Stimulated activated effector memory CD8-positive, alpha-beta T cell treated with anti-CD3 and anti-CD28 coated beads, Interleukin-12 subunit alpha, Interleukin-12 subunit beta, amount 100 ng/mL, for 72 hours (primary cell): Measurements from ENCODE around the gene BIN2.
A peak's percentile ranks its signal among the peaks of the same experiment; 100 is the strongest.

Source experiments
- ATAC-seq: fragments of 150-1000 bp; cut with Tn5 transposase; 2 replicates; pipeline ENCODE4 v1.10.0; 2021
- DNase-seq, 2 donors: peaks; one replicate each; pipeline ENCODE4 v3.0.0; 2021 to 2022; ENCODE audit warnings: low spot score in 2 of 2
- H3K27ac Mint-ChIP-seq: one replicate; pipeline ENCODE4 v1.8.0; 2022; ENCODE audit warnings: mild to moderate bottlenecking, mixed read lengths
- H3K36me3 Mint-ChIP-seq: one replicate; pipeline ENCODE4 v1.8.0; 2022; ENCODE audit warnings: mild to moderate bottlenecking, mixed read lengths
- H3K4me1 Mint-ChIP-seq: one replicate; pipeline ENCODE4 v1.8.0; 2022; ENCODE audit warnings: mixed read lengths
- H3K4me3 Mint-ChIP-seq: one replicate; pipeline ENCODE4 v1.8.0; 2022; ENCODE audit warnings: mild to moderate bottlenecking, mixed read lengths
- H3K9me3 Mint-ChIP-seq: one replicate; pipeline ENCODE4 v1.8.0; 2022; ENCODE audit warnings: mixed read lengths

Gene BIN2

DNA sequence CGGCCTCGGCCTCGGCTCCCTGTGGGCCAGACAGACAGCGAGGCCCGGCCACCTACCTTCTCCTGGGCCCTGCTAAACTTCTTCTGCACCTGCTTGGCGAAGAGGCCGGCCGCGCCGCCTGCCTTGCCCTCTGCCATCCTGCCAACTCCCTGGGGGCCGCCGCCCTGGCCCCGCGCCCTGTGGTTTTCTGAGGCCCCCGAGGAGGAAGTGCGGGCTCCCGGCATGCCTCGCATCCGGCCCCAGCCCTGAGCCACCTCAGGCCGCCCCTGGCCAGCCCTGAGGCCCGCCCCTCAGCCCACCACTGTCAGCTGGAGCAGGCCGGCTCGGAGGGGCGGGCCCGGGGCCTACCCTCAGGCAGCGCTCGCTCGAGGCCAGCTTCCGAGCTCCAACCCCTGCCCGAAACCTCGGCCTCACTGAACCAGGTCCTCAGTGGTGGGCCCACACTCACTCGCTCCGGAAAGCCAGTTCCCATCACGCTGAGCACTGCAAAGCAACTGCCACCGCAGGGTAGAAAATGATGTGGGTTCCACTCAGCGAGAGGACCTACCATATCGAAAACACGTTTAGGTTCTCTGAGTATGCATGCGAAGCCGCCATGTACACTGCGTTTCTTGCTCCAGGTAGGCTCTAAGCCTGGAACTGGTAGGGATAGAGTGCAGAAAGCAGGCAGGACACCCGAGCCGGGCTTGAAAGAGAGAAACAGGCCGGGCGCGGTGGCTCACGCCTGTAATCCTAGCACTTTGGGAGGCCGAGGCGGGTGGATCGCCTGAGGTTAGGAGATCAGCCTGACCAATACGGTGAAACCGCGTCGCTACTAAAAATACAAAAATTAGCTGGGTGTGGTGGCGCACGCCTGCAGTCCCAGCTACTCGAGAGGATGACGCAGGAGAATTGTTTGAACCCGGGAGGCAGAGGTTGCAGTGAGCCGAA lies at the start of gene BIN2:
Gene BIN2, minus strand, starts transcription at position 209 of the 930 bp plus-strand sequence. Its CDS starts 72 bp downstream, at position 137.
- Mint-ChIP-seq H3K27ac (peak within 1 kb of the TSS; percentile 97), H3K4me3 (peak within 1 kb of the TSS; percentile 87), H3K36me3 (peaks cover 54% of the 10 kb centered on the region), H3K9me3 (no peaks in the 10 kb centered on the region), H3K4me1 (peaks cover 67% of the 10 kb centered on the region)
- ATAC-seq (peak; percentile 88), DNase-seq (peak; percentile 66 to 87)

DNA sequence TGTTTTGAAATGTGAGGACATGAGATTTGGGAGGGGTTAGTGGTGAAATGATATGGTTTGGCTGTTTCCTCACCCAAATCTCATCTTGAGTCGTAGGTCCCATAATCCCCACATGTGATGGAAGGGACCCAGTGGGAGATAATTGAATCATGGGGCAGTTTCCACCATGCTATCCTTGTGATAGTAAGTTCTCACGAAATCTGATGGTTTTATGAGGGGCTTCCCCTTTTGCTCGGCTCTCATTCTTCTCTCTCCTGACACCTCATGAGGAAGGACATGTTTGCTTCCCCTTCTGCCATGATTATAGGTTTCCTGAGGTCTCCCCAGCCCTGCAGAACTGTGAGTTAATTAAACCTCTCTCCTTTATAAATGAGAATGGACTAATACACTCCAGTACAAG lies 49.2 kb upstream of the BIN2 start:
- Mint-ChIP-seq H3K36me3 (peaks cover 67% of the 10 kb centered on the region), H3K4me1 (peaks cover 50% of the 10 kb centered on the region), H3K4me3 (no peak overlapping the region), H3K27ac (no peak overlapping the region), H3K9me3 (no peaks in the 10 kb centered on the region)
- DNase-seq, result no peak
- ATAC-seq, result no peak

DNA sequence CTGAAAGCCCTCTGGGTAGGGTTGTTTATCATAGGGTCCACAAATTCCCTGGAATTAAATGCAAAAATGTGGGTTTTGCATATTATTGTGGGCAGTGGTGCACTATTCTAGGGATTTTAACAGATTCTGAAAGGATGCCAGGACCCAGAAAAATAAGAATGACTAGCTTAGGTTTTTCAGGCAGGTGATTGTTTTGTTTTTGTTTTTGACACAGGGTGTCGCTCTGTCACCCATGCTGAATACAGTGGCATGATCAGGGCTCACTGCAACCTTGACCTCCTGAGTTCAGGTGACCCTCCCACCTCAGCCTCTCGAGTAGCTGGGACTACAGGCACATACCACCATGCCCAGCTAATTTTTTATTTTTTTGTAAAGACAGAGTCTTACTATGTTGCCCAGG lies 48.0 kb upstream of the BIN2 start:
- H3K4me1 Mint-ChIP-seq, result peaks cover 56% of the 10 kb centered on the region
- H3K36me3 Mint-ChIP-seq, result peaks cover 64% of the 10 kb centered on the region
- DNase-seq (no peak), ATAC-seq (no peak)
- H3K27ac Mint-ChIP-seq, result no peak overlapping the region
- no peak overlapping the region for H3K4me3 Mint-ChIP-seq
- H3K9me3 Mint-ChIP-seq, result no peaks in the 10 kb centered on the region

DNA sequence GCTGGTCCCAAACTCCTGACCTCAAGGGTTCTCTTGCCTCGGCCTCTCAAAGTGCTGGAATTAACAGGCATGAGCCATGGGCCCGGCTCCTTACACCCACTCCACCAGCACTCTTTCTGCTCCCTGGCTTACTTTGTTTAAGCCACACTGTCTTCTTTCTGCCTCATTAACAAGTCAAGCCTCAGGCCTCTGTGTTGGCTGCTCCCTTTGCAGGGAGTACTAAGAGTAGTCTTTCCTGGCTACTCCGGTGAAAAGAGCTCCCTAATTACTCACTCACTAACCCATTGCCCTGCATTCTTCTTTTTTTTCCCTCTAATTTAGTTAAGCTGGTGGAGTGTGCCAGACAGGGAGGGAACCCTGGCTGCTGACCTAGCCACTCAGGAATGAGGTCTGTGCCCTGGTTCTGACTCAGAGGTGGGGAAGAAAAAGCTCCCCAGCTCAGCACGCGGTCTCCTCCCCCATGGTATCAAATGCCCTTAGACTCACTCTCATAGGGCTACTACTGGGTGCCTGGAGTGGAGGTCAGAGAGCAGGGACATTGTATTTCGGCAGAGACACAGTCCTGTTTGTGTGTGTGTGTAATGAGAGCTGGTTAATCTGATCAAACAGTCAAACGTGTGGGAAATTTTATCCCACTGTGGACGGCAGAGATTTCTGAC lies 47.5 kb upstream of the BIN2 start:
- ATAC-seq, result no peak

DNA sequence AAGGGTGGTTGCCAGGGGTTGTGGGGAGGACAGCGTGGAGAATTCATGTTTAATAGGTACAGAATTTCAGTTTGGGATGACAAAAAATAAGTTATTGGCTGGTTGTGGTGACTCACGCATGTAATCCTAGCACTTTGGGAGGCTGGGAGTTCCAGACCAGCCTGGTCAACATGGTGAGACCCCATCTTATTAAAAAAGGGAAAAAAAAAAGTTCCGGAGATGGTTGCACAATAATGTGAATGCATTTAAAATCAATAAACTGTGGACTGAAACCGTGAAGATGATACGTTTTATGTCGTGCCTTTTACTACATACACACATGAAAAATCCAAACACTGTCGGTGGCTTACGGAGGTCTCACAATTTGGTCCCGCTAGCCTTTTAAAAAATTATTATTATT lies 46.7 kb upstream of the BIN2 start:
- no peak overlapping the region for H3K27ac Mint-ChIP-seq
- H3K9me3 Mint-ChIP-seq, result no peaks in the 10 kb centered on the region
- H3K36me3 Mint-ChIP-seq, result peaks cover 53% of the 10 kb centered on the region
- DNase-seq (no peak), ATAC-seq (no peak)
- no peak overlapping the region for H3K4me3 Mint-ChIP-seq
- H3K4me1 Mint-ChIP-seq, result peaks cover 56% of the 10 kb centered on the region

More for the DNA sequence above, 47.5 kb upstream of the BIN2 start:
- peak overlapping the region; percentile 2 for H3K4me3 Mint-ChIP-seq
- no peak for DNase-seq
- peak overlapping the region; percentile 21 for H3K27ac Mint-ChIP-seq
- H3K4me1 Mint-ChIP-seq, result peaks cover 56% of the 10 kb centered on the region
- H3K36me3 Mint-ChIP-seq, result peaks cover 60% of the 10 kb centered on the region
- H3K9me3 Mint-ChIP-seq, result no peaks in the 10 kb centered on the region

DNA sequence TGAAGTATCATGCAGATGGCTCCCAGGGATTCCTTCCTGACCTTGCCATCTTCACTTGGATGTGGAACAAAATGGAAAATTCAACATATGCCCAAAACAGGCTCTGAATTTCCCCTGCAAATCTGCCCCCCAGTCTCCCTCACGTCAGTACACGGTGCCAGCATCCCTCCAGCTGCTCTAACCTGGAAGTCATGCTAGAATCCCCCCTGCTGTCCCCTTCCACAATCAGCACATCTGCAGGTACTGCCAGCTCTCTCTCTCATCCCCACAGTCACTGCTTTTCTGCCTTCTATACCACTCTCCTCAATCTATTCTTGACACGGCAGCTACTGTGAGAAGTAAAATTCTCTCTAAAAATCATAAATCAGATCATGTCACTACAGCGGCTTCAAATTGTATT lies 45.6 kb upstream of the BIN2 start:
- no peak for ATAC-seq

DNA sequence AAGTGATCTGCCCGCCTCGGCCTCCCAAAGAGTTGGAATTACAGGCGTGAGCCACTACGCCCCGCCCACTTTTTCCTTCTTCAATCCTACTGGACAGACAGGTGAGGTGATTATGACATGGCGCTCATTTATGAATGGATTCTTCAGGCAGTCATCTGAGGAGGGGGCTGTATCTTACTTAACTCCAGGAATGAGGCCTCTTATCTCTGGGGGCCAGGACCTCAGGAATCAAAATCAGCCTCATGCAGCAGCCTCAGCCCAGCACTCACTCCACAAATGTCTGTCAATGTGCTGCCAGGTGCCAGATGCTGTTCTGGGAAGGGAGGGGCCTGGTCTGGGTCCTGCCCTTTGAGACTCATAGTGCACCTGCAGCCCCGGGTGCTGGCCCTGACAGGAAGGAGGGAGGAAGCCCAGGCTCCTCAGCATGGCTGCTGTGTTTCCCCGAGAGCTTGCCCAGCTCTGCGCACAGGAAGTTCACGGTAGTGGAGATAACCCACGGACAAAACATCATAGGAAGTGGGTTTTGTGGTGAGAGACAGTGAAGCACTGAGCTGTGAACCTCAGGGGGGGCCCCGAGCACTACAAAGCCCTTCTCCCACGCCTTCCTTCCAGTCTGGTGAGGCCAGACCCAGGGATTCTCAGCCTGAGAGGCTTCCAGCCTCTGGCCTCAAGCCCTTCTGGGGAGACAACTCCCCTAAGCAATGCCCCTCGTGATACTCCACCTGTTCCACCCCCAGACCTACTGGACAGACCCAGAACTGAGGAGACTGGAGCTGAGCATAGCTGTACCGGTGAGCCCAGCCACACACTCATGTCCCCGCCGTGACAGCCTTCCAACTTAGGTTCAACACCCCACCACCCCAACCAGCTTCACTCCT lies 44.9 kb upstream of the BIN2 start:
- Mint-ChIP-seq H3K4me3 (peak overlapping the region; percentile 60), H3K36me3 (peaks cover 48% of the 10 kb centered on the region), H3K27ac (peak overlapping the region; percentile 62), H3K9me3 (no peaks in the 10 kb centered on the region), H3K4me1 (peaks cover 50% of the 10 kb centered on the region)
- DNase-seq, result peak; percentile 72 to 92
- peak; percentile 98 for ATAC-seq

More for the DNA sequence above, 45.6 kb upstream of the BIN2 start:
- Mint-ChIP-seq H3K4me3 (peak overlapping the region; percentile 60), H3K36me3 (peaks cover 48% of the 10 kb centered on the region), H3K27ac (peak overlapping the region; percentile 62), H3K4me1 (peaks cover 50% of the 10 kb centered on the region), H3K9me3 (no peaks in the 10 kb centered on the region)
- no peak for DNase-seq

DNA sequence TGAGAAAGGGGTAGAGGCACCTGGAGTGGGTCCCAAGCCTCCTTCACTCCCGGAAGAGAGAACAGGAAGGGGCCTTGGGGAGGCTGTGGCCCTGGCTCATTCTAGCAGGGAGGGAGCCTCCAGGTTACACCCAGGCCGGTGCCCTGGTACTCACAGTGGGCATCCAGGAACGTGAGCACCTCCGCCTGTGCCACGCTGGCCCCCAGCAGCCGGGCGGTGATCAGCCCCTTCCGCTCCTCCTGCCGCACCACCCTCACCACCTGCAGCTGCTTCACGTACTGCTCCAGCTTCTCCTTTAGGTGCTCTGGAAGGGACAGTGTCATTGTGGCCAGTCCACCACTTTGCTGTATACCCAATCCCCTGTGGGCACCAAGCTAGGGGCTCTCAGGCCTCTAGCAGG lies 41.3 kb upstream of the BIN2 start:
- H3K27ac Mint-ChIP-seq, result peak overlapping the region; percentile 37
- H3K9me3 Mint-ChIP-seq, result no peaks in the 10 kb centered on the region
- ATAC-seq (no peak), DNase-seq (no peak)
- no peak overlapping the region for H3K4me3 Mint-ChIP-seq
- H3K36me3 Mint-ChIP-seq, result peaks cover 31% of the 10 kb centered on the region
- peaks cover 25% of the 10 kb centered on the region for H3K4me1 Mint-ChIP-seq

DNA sequence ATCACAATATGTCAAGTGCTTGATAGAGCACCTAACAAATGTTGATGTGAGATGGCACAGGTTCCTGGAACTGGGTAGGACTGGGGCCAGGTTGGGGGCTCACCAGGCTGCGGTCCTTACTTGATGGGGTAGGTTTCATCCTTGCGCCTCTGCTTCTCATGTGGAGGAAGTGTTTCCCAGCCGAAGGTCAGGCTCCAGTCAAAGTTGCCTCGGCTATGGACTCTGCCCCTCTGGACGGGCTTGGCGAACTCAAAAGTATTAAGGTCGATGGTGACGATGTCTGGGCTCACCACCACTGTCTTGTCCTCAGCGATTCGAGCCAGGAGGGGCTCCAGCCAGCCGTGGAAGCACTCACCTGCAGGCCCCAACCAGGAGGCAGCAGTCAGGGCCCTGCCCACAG lies 40.0 kb upstream of the BIN2 start:
- ATAC-seq, result no peak
- H3K36me3 Mint-ChIP-seq, result peaks cover 28% of the 10 kb centered on the region
- H3K9me3 Mint-ChIP-seq, result no peaks in the 10 kb centered on the region
- H3K4me1 Mint-ChIP-seq, result peaks cover 14% of the 10 kb centered on the region
- H3K4me3 Mint-ChIP-seq, result no peak overlapping the region
- no peak for DNase-seq
- H3K27ac Mint-ChIP-seq, result peak overlapping the region; percentile 53

DNA sequence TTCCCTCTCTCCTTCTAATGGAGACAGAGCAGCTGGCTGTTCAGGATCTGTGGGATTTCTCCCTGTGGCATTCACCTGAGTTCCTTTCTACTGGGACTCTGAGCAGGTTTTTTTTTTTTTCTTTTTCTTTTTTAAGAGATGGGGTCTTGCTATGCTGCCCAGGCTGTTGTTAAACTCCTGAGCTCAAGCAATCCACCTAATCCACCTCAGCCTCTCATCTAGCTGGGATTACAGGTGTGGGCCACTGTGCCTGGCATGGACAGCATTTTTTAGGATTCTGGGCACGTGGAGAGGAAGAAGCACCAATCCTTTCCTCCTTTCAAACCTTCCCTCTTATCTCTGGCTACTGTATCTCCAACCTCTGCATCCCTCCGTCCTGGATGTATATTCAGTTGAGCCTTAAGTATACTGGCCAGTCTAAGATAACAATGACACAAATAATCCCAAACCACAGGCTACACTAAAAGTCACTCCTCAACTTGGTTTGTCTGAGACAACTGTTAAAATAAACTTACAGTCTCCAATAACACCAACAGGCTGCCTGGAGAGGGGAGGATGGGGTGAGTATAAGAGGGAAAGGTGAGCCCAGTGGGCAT lies 38.9 kb upstream of the BIN2 start:
- Mint-ChIP-seq H3K36me3 (peaks cover 27% of the 10 kb centered on the region), H3K27ac (no peak overlapping the region), H3K4me3 (no peak overlapping the region), H3K4me1 (peaks cover 5% of the 10 kb centered on the region), H3K9me3 (no peaks in the 10 kb centered on the region)
- ATAC-seq (no peak), DNase-seq (no peak)

DNA sequence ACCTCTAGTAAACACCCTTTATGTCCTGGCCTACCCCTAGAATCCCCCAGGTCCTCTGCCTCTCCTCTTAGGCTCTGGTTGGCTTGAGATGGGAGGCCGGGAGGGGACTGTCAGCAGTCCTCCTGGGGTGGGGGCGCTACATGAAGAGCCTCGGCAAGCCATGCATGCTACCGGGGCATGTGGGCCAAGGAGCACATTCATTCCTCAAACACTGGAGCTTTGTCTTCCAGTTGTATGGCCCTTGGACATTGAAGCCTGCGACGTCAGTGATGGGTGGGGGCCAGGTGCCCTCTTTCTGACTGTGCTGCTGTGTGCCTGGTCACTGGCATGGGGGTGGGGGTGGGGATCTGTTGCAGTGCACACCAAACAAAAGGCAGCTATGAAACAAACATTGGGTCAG lies 38.3 kb upstream of the BIN2 start:
- no peak overlapping the region for H3K4me3 Mint-ChIP-seq
- peak overlapping the region; percentile 12 for H3K27ac Mint-ChIP-seq
- no peaks in the 10 kb centered on the region for H3K4me1 Mint-ChIP-seq
- ATAC-seq (no peak), DNase-seq (no peak)
- no peaks in the 10 kb centered on the region for H3K9me3 Mint-ChIP-seq
- H3K36me3 Mint-ChIP-seq, result peaks cover 27% of the 10 kb centered on the region

DNA sequence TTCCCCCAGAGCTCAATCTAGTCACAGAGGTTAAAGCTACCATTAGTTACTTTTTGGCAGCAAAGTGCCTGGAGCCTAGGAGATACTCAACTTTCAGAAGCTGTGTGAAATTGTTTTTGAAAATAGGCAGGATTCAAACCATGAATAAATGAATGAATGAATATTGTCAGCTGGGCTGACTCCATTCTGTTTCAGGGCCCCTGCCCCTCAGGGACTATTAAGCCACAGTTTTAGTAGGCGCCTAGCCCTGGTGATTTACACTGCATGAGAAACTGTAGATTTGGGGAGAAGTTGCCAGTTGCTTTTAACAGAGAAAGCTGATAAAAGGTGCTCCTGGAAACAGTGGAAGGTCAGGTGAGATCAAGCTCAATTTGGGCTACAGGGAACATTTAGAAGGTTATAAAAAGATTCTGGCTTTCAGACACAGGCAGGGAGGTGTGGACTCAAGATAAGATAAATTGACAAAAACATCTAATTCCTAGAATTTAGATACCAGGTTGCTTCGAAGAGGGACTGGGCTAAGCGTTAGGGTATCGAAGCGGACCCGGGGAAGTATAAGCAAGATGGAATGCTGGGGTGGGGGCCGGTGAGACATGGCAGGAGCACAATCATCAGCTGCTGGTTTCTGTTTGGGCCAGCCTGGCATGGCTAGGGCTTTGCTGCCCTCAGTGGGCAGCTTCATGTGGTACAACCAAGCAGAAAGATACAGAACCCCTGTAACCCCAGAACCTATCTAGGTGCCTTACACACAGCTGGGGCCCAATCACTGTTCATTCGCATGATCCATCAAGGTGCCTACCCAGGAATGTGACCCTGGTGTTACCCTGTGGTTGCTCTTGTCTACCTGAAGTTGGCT lies 37.4 kb upstream of the BIN2 start:
- DNase-seq, result no peak
- Mint-ChIP-seq H3K4me1 (no peaks in the 10 kb centered on the region), H3K9me3 (no peaks in the 10 kb centered on the region), H3K27ac (peak overlapping the region; percentile 44), H3K36me3 (peaks cover 31% of the 10 kb centered on the region), H3K4me3 (no peak overlapping the region)
- ATAC-seq, result no peak

DNA sequence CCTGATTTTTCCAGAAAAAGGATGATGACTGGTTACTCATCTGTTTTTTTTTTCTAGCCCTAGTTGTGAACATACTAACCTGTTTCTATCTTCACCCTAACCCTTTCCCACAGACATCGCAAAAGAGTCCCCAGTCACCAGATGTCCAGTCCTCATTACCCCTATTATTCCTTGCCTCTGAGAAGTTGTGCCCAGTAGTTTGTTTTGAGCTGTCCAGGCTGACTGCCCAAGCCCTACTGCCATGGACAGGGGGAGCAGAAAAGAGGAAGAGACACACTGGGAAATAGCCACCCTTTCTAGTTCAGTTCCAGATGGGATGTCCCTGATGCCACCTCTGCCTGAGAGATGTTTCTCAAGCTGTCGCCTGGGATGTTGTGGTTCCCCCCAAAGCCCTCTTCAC lies 36.3 kb upstream of the BIN2 start:
- H3K9me3 Mint-ChIP-seq, result no peaks in the 10 kb centered on the region
- ATAC-seq, result no peak
- peak overlapping the region; percentile 44 for H3K27ac Mint-ChIP-seq
- no peak for DNase-seq
- H3K36me3 Mint-ChIP-seq, result peaks cover 42% of the 10 kb centered on the region
- no peak overlapping the region for H3K4me3 Mint-ChIP-seq
- H3K4me1 Mint-ChIP-seq, result no peaks in the 10 kb centered on the region

DNA sequence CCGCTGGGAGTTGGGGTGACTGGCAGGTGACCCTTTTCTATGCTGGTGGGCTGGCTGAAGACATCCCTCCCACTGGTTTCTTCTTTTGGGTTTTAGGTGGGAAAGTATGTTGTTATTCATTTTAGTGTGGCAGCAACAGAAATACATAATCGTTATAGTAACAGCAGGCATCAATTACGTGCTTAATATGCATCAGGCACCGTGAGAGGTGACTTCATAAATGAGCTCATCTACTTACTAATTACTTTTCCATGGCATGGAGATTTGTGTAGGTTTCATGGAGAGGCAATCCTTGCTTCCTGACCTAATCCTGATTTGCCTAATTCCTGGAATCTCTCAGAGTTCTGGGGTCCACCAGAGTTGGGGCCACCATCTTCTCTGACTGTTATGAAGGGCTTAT lies 35.9 kb upstream of the BIN2 start:
- ATAC-seq, result no peak
- Mint-ChIP-seq H3K4me1 (no peaks in the 10 kb centered on the region), H3K27ac (no peak overlapping the region)

More for the DNA sequence above, 35.9 kb upstream of the BIN2 start:
- no peaks in the 10 kb centered on the region for H3K9me3 Mint-ChIP-seq
- H3K4me3 Mint-ChIP-seq, result no peak overlapping the region
- peaks cover 46% of the 10 kb centered on the region for H3K36me3 Mint-ChIP-seq
- no peak for DNase-seq
